Uterus (tissue), 2 donors: Measurements from ENCODE around the gene SFSWAP.

ENCODE experiments used
- POLR2A ChIP-seq, 2 donors: fragments of 450-650 bp; IDR thresholded peaks; one replicate each; pipeline ENCODE4 v1.6.1; 2016; ENCODE audit warnings: antibody characterized with exemption in 2 of 2, mild to moderate bottlenecking in 1 of 2, moderate library complexity in 1 of 2
- TF ChIP-seq, protein P1 (sequence below), 4 experiments: fragments of 200-600 bp in 2 of 4; fragments of 450-650 bp in 2 of 4; sonication (generic) in 2 of 4; IDR thresholded peaks; one replicate each; pipeline ENCODE4 v1.5.1; 2016 to 2019; ENCODE audit warnings: antibody characterized with exemption in 4 of 4, mild to moderate bottlenecking in 2 of 4, moderate library complexity in 1 of 4

- TF ChIP-seq, protein P1, sequence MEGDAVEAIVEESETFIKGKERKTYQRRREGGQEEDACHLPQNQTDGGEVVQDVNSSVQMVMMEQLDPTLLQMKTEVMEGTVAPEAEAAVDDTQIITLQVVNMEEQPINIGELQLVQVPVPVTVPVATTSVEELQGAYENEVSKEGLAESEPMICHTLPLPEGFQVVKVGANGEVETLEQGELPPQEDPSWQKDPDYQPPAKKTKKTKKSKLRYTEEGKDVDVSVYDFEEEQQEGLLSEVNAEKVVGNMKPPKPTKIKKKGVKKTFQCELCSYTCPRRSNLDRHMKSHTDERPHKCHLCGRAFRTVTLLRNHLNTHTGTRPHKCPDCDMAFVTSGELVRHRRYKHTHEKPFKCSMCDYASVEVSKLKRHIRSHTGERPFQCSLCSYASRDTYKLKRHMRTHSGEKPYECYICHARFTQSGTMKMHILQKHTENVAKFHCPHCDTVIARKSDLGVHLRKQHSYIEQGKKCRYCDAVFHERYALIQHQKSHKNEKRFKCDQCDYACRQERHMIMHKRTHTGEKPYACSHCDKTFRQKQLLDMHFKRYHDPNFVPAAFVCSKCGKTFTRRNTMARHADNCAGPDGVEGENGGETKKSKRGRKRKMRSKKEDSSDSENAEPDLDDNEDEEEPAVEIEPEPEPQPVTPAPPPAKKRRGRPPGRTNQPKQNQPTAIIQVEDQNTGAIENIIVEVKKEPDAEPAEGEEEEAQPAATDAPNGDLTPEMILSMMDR (IDR thresholded peaks at IDR 0.05), result no peak
- TF ChIP-seq POLR2A (IDR thresholded peaks at IDR 0.05), result no peak
These were observed 120.2 kb downstream of the SFSWAP start for GRCh38 chr12:131830914-131831571.
